OCI-LY7 (cell line): ENCODE measurements around the gene CUX1.

ENCODE experiments used
- EZH2phosphoT487 ChIP-seq: fragments of 200-600 bp; sonication (generic); IDR thresholded peaks from 2 replicates; pipeline ENCODE4 v1.6.1; 2018; ENCODE audit warnings: low read depth, borderline replicate concordance, mild to moderate bottlenecking, mixed run types, antibody characterized with exemption, low read length, moderate library complexity, mixed read lengths
- TF ChIP-seq, protein P1 (sequence below): fragments of 200-600 bp; sonication (generic); conservative IDR thresholded peaks from 2 replicates; pipeline ENCODE4 v1.5.1; 2014; ENCODE audit warnings: mild to moderate bottlenecking, antibody characterized with exemption, low read length, moderate library complexity, mixed read lengths

DNA sequence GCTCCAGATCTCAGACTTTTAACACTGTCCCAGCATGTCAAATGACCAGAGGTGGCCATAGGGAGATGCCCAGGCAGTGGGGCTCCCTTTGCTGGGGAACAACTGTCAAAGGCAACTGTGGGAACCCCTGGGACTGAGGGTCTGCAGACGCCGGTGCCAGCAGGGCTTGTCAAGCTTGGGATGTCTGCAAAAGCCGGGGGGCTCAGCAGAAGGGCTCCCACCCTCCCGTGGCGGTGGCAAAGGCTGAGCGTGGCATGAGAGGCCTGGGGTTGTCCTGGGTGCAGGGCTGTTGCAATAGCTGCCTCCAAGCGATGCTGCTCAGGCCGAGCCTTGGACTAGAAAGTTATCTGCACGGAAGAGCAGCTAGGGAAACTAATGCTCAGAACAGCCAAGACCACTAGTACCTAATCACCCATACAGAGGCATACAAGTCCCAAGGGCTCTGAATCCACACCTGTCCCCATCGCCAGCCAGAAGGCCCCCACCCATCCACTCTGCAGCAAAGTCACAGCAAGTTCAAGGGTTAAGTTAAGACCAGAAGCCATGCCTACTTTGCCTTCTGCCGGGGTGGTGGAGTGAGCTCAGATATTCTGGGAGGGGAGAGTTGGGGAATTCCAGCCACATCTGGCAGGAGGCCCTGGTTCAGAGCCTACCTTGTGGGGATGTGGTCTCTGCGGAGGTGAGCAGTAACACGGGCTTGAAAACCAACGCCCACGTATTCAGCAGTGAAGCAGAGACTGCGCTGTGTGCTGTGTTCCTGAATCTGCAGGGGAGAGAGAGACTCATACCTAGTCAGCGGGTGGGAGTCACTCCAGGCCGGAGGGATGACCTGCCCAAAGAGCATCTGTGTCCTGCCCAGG is 473.9 kb downstream of the CUX1 start:
- TF ChIP-seq, protein P1, sequence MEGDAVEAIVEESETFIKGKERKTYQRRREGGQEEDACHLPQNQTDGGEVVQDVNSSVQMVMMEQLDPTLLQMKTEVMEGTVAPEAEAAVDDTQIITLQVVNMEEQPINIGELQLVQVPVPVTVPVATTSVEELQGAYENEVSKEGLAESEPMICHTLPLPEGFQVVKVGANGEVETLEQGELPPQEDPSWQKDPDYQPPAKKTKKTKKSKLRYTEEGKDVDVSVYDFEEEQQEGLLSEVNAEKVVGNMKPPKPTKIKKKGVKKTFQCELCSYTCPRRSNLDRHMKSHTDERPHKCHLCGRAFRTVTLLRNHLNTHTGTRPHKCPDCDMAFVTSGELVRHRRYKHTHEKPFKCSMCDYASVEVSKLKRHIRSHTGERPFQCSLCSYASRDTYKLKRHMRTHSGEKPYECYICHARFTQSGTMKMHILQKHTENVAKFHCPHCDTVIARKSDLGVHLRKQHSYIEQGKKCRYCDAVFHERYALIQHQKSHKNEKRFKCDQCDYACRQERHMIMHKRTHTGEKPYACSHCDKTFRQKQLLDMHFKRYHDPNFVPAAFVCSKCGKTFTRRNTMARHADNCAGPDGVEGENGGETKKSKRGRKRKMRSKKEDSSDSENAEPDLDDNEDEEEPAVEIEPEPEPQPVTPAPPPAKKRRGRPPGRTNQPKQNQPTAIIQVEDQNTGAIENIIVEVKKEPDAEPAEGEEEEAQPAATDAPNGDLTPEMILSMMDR, result no peak
- TF ChIP-seq EZH2phosphoT487, result no peak
